ENCODE measurements around the gene NECTIN2.

DNA sequence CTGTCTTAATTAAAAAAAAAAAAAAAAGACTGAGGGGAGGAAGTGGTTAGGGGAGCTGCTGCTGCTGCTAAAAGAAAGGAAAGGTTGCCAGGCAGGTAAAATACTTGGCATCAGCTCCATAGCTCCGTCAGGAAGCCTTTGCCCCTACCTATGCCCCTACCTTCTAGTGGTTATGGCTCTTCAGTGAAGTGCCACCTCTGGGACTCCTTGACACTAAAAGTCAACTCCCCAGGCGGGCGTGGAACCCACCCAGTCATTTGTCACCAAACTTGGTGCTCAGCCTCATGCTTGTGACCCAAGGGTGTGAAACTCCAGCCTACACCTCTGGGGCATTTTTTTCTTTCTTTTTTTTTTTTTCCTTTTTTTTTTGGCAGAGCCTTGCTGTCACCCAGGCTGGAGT is 4.9 kb upstream of the NECTIN2 start:
- TF ChIP-seq, protein P1, sequence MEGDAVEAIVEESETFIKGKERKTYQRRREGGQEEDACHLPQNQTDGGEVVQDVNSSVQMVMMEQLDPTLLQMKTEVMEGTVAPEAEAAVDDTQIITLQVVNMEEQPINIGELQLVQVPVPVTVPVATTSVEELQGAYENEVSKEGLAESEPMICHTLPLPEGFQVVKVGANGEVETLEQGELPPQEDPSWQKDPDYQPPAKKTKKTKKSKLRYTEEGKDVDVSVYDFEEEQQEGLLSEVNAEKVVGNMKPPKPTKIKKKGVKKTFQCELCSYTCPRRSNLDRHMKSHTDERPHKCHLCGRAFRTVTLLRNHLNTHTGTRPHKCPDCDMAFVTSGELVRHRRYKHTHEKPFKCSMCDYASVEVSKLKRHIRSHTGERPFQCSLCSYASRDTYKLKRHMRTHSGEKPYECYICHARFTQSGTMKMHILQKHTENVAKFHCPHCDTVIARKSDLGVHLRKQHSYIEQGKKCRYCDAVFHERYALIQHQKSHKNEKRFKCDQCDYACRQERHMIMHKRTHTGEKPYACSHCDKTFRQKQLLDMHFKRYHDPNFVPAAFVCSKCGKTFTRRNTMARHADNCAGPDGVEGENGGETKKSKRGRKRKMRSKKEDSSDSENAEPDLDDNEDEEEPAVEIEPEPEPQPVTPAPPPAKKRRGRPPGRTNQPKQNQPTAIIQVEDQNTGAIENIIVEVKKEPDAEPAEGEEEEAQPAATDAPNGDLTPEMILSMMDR (IDR thresholded peaks at IDR 0.05): no peak
- TF ChIP-seq POLR2AphosphoS5 (IDR thresholded peaks at IDR 0.05): no peak
- no peak for TF ChIP-seq POLR2A (IDR thresholded peaks at IDR 0.05)
